ENCODE measurements around the gene SIAH2. TPM values are rescaled to one million over a fixed set of nuclear protein-coding genes. Genes with fewer than 3 reads are reported as not detected.
A peak's percentile ranks its signal among the peaks of the same experiment; 100 is the strongest.

SIAH2 gene
- total and polyA plus RNA-seq, 9 of the 15 experiments (the other 6 are each of a cell fraction or from before 2014, with no cell fraction given): 4.8 to 39.0 (median 29.9) TPM

DNA sequence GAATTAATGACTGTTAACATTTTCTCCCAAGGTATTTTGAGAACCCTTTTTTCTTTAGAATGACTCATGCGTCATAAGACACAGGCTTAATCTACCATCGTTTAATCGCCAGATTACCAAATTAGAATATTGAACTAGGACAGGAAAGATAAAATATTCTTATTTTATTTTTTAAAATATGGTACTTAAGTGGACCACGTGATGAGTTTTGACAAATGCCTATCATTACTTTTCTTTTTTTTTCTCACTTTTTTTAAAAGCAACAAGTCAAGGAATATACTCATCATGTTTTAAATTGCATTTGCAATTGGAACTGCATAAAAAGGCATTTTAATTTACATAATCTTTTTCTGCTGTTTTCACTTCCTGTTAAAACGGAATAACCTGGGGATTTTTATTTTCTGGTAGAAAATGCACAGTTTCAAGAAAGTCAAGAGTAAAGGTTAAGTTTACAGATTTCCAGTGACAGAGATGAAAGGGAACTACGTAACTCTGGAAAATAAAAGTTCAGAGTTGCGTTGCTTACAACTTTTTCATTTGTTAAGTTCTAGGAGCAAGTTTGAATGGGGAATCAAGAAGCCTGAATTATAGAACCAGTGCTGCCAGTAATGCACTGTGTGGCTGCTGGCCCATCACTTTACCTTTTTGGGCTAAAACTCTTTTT is 23.6 kb downstream of the SIAH2 start:
- POLR2A ChIA-PET: no interaction called here

More for the DNA sequence above, 23.6 kb downstream of the SIAH2 start:
- peak overlapping the region; percentile 26 for H2AFZ ChIP-seq (ENCODE audit: low read depth, low read length)
- no peaks in the 10 kb centered on the region for H3K9me1 ChIP-seq (ENCODE audit: control insufficient read depth, insufficient read depth, low read length)
- FAIRE-seq (no peak), DNase-seq (ENCODE audit: extremely low read depth in 1 of 4, low spot score in 3 of 4) (no peak), ATAC-seq (no peak)
- peaks cover 23% of the 10 kb centered on the region for H3K36me3 ChIP-seq (ENCODE audit: control insufficient read depth, insufficient read depth, low read length)
- H3K9me3 ChIP-seq (replicated peaks; ENCODE audit: control insufficient read depth, insufficient read depth, low read depth, low read length): no peaks in the 10 kb centered on the region
- TF ChIP-seq MCM5 (IDR thresholded peaks at IDR 0.05; ENCODE audit: low read depth) (no peak), POLR2H (tag; IDR thresholded peaks at IDR 0.05; ENCODE audit: low read depth) (no peak), ZNF395 (CRISPR knock-in tag; IDR thresholded peaks at IDR 0.05) (0 out of 2 replicates have a peak, but pooled peaks have one; percentile 49), ZNF384 (IDR thresholded peaks at IDR 0.05; ENCODE audit: low read depth, low read length) (0 out of 2 replicates have a peak, but pooled peaks have one; percentile 12), JUND (IDR thresholded peaks at IDR 0.05; ENCODE audit: borderline replicate concordance, low read depth, low read length) (peak; percentile 47; the same call in 1 of the 2 replicates), JUND (tag; IDR thresholded peaks at IDR 0.05; ENCODE audit: borderline replicate concordance, low read depth, low read length) (no peak), MTA3 (IDR thresholded peaks at IDR 0.05; ENCODE audit: borderline replicate concordance) (no peak), MITF (IDR thresholded peaks at IDR 0.05) (0 out of 2 replicates have a peak, but pooled peaks have one; percentile 41), ZNF668 (CRISPR knock-in tag; IDR thresholded peaks at IDR 0.05) (no peak), ZNF41 (CRISPR knock-in tag; conservative IDR thresholded peaks at IDR 0.05) (no peak), RAD51 (IDR thresholded peaks at IDR 0.05; ENCODE audit: borderline replicate concordance, low read depth) (peak; percentile 34; the same call in 1 of the 2 replicates), ATF3 (IDR thresholded peaks at IDR 0.05) (peak; percentile 46), ATF3 (CRISPR knock-in tag; conservative IDR thresholded peaks at IDR 0.05) (no peak)
- TF ChIP-seq, protein P1, sequence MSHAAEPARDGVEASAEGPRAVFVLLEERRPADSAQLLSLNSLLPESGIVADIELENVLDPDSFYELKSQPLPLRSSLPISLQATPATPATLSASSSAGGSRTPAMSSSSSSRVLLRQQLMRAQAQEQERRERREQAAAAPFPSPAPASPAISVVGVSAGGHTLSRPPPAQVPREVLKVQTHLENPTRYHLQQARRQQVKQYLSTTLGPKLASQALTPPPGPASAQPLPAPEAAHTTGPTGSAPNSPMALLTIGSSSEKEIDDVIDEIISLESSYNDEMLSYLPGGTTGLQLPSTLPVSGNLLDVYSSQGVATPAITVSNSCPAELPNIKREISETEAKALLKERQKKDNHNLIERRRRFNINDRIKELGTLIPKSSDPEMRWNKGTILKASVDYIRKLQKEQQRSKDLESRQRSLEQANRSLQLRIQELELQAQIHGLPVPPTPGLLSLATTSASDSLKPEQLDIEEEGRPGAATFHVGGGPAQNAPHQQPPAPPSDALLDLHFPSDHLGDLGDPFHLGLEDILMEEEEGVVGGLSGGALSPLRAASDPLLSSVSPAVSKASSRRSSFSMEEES (CRISPR knock-in tag; IDR thresholded peaks at IDR 0.05): peak; percentile 60
- no peaks in the 10 kb centered on the region for H3K27me3 ChIP-seq (ENCODE audit: control insufficient read depth in 2 of 2, insufficient read depth in 2 of 2, low read length in 2 of 2)
- CTCF ChIA-PET (ENCODE audit: low intra/inter-chr PET ratio): no interaction called here
- H3K4me1 ChIP-seq (replicated peaks in 1 of 2; ENCODE audit: control insufficient read depth in 2 of 2, insufficient read depth in 2 of 2, low read length in 2 of 2): peaks cover 24 to 64% of the 10 kb centered on the region in 2 experiments
- H3K4me3 ChIP-seq: no peak overlapping the region
- intact Hi-C loops (cut with micrococcal nuclease): no loop called here
- no peaks in the 10 kb centered on the region; the same call in 1 of the 2 replicates for H4K20me1 ChIP-seq (replicated peaks; ENCODE audit: control insufficient read depth, insufficient read depth, low read length)
- no TSS peak for BruUV-seq (replicated peaks)
- in situ Hi-C loops (cut with MboI): no loop called here
- 36% methylated on average over 7 of the region's 7 CpGs for WGBS (ENCODE audit: insufficient coverage, low coverage, missing lambda C conversion rate)
- peak overlapping the region; percentile 43; the same call in 2 of the 3 replicates for H3K27ac ChIP-seq (ENCODE audit: extremely low read depth, low read depth, low read length)
- H3K79me2 ChIP-seq (ENCODE audit: control insufficient read depth, insufficient read depth, low read length): peaks cover 35% of the 10 kb centered on the region
- H3K4me2 ChIP-seq (ENCODE audit: insufficient read depth, low read length): no peak overlapping the region
- 0 out of 4 replicates have a peak overlapping the region, but pooled peaks of 1 of the 2 experiments have one; percentile 17 for H3K9ac ChIP-seq (ENCODE audit: insufficient read depth in 1 of 2, low read depth in 2 of 2, low read length in 2 of 2)
